Right lobe of liver (tissue), 6 donors: ENCODE data around the gene METTL8. TPM values are rescaled to one million over a fixed set of nuclear protein-coding genes. Genes with fewer than 3 reads are reported as not detected.

Experiments
- ATAC-seq, 4 donors: fragments of 200-7000 bp; cut with Tn5 transposase; one replicate each; pipeline ENCODE4 v1.9.1; 2020; ENCODE audit warnings: mild to moderate bottlenecking in 4 of 4, moderate library complexity in 4 of 4
- DNase-seq, 3 donors: peaks; one replicate each; pipeline ENCODE4 v3.0.0-alpha.2; 2020
- H3K27ac ChIP-seq, 3 donors: fragments of 200-600 bp; one replicate each; pipeline ENCODE4 v1.8.0; 2022
- H3K27me3 ChIP-seq, 2 donors: fragments of 200-600 bp; one replicate each; pipeline ENCODE4 v1.8.0; 2022
- H3K36me3 ChIP-seq, 4 donors: fragments of 200-600 bp; sonication (generic) in 1 of 4; one replicate each; pipeline versions ENCODE4 v1.5.1 to v1.8.0; 2017 to 2022; ENCODE audit warnings: control low read depth in 1 of 4
- H3K4me1 ChIP-seq, 4 donors: fragments of 200-600 bp; sonication (generic) in 1 of 4; one replicate each; pipeline versions ENCODE4 v1.5.1 to v1.8.0; 2017 to 2022; ENCODE audit warnings: control low read depth in 1 of 4
- H3K4me3 ChIP-seq, 3 donors: fragments of 200-600 bp; one replicate each; pipeline ENCODE4 v1.8.0; 2022
- H3K9me3 ChIP-seq, 4 donors: fragments of 200-600 bp; sonication (generic) in 1 of 4; one replicate each; pipeline versions ENCODE4 v1.5.1 to v1.8.0; 2017 to 2022; ENCODE audit warnings: control low read depth in 1 of 4
- CTCF ChIP-seq, 4 donors: fragments of 200-600 bp in 3 of 4; fragments of 450-650 bp in 1 of 4; IDR thresholded peaks; one replicate each; pipeline versions ENCODE4 v1.5.1 to v1.8.0; 2016 to 2022; ENCODE audit warnings: antibody characterized with exemption in 4 of 4, mild to moderate bottlenecking in 2 of 4
- POLR2A ChIP-seq: fragments of 450-650 bp; IDR thresholded peaks from one replicate; pipeline ENCODE4 v1.6.1; 2017; ENCODE audit warnings: antibody characterized with exemption, mild to moderate bottlenecking
- WGBS: methylation state at CpG from one replicate; pipeline ENCODE4 v1.1.6; 2018; ENCODE audit warnings: low coverage, low lambda C conversion rate; ENCODE audit not compliant: insufficient coverage; ENCODE audit errors: missing lambda C conversion rate; 5-methylcytosine and 5-hydroxymethylcytosine counted together
- intact Hi-C, 2 donors: fragments of 100-400 bp; cut with DNase I; formaldehyde crosslinking; loops; one replicate each; pipeline versions ENCODE4 v1.11.2 to v1.14.1; 2022
- total RNA-seq, 6 experiments: library from RNA; depleted of rRNA in 2 of 6; stranded (reverse); fragments of >200 nt in 2 of 6; fragmentation: NEBNext Ultra II Directional in 3 of 6; extraction: Animal tissue kit (Norgen Biotek cat#: 25700) in 3 of 6; gene quantifications; one replicate each; pipeline versions ENCODE4 v1.1.0 to v1.2.4, GENCODE V29; 2016 to 2023
- donor health status: DM: no; HTN: yes; CAD: no.
- donor health status: DM: no; HTN: no; CAD: no.
- donor health status: DM: no; HTN: no; CAD: no.
- donor health status: DM: no; HTN: yes; CAD: no.
- donor health status: DM: no; HTN: yes; CAD: no.

Gene METTL8
- total RNA-seq, 6 experiments from 2014 or later, result 6.5 to 13.8 (median 9.5) TPM

GRCh38 chr2:171344182-171344581 lies 89.6 kb downstream of the METTL8 start:
- no peaks in the 10 kb centered on the region for H3K4me1 ChIP-seq
- no peaks in the 10 kb centered on the region for H3K9me3 ChIP-seq
- DNase-seq (no peak), ATAC-seq (no peak)
- no peaks in the 10 kb centered on the region for H3K36me3 ChIP-seq
- TF ChIP-seq CTCF (IDR thresholded peaks at IDR 0.05), result no peak
- TF ChIP-seq POLR2A, result no peak
- no peak overlapping the region for H3K27ac ChIP-seq
- no peak overlapping the region for H3K4me3 ChIP-seq
- WGBS, result 97% methylated on average over 2 of the region's 2 CpGs
- H3K27me3 ChIP-seq, result no peaks in the 10 kb centered on the region
- intact Hi-C loops, result no loop called here

- Histone ChIP-seq H3K27me3 (no peaks in the 10 kb centered on the region), H3K36me3 (no peaks in the 10 kb centered on the region), H3K9me3 (no peaks in the 10 kb centered on the region), H3K27ac (no peak overlapping the region), H3K4me3 (no peak overlapping the region), H3K4me1 (no peaks in the 10 kb centered on the region)
- TF ChIP-seq CTCF (IDR thresholded peaks at IDR 0.05) (no peak), POLR2A (no peak)
- DNase-seq, result no peak
- intact Hi-C loops, result no loop called here
- ATAC-seq, result no peak
- 50% methylated on average over 1 of the region's 1 CpG for WGBS
Observed at GRCh38 chr2:171342067-171342413, 91.8 kb downstream of the METTL8 start.

- TF ChIP-seq POLR2A (no peak), CTCF (IDR thresholded peaks at IDR 0.05) (no peak)
- DNase-seq, result no peak
- WGBS, result 94% methylated on average over 7 of the region's 7 CpGs
- H3K27me3 ChIP-seq, result no peaks in the 10 kb centered on the region
- no peak for ATAC-seq
- H3K27ac ChIP-seq, result no peak overlapping the region
- H3K4me3 ChIP-seq, result no peak overlapping the region
- H3K4me1 ChIP-seq, result no peaks in the 10 kb centered on the region
- no peaks in the 10 kb centered on the region for H3K36me3 ChIP-seq
- intact Hi-C loops, result no loop called here
- H3K9me3 ChIP-seq, result no peaks in the 10 kb centered on the region
Observed at GRCh38 chr2:171341394-171342066, 92.3 kb downstream of the METTL8 start.

- WGBS, result 89% methylated on average over 1 of the region's 1 CpG
- Histone ChIP-seq H3K27ac (no peak overlapping the region), H3K4me3 (no peak overlapping the region), H3K27me3 (no peaks in the 10 kb centered on the region), H3K36me3 (no peaks in the 10 kb centered on the region), H3K4me1 (no peaks in the 10 kb centered on the region), H3K9me3 (no peaks in the 10 kb centered on the region)
- DNase-seq, result no peak
- intact Hi-C loops, result no loop called here
- no peak for ATAC-seq
- TF ChIP-seq CTCF (IDR thresholded peaks at IDR 0.05) (no peak), POLR2A (no peak)
Observed at GRCh38 chr2:171334946-171335345, 98.8 kb downstream of the METTL8 start.

DNA sequence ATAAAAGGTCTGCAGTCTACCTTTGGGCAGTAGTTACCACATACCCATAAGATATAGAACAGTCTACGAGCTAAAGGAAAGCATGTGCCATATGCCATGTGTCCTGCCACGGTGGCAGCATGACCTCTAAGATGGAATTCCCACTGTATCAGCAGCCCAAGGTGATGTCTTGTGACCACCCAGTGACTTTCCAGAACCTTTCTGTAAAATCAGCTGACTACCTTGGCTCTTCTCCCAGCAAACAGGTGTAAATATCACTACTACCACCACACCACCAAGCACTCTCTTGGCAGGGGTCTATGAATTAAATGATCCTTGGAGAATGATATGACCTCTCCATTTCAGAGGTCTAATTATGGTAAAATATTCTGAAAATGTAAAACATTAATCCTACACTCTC lies 99.6 kb downstream of the METTL8 start:
- Histone ChIP-seq H3K27me3 (no peaks in the 10 kb centered on the region), H3K4me1 (no peaks in the 10 kb centered on the region), H3K36me3 (no peaks in the 10 kb centered on the region), H3K4me3 (no peak overlapping the region), H3K27ac (no peak overlapping the region), H3K9me3 (no peaks in the 10 kb centered on the region)
- DNase-seq (no peak), ATAC-seq (no peak)
- TF ChIP-seq POLR2A, result no peak
- no peak for TF ChIP-seq CTCF (IDR thresholded peaks at IDR 0.05)
- WGBS, result 86% methylated on average over 2 of the region's 2 CpGs
- intact Hi-C loops, result no loop called here
